A204.1 (cell line): Measurements from ENCODE around the gene ABR.
A peak's percentile ranks its signal among the peaks of the same experiment; 100 is the strongest.
"Not testable (repeated sequence)": the region's sequence is repeated elsewhere in the genome, so short reads cannot be mapped to it uniquely, and the experiment has no call there.

Experiments
- FAIRE-seq: peaks from 2 replicates; lab custom pipeline; 2012; peaks lifted over from hg19 to GRCh38; lab: Jason Lieb, UNC

Gene ABR

GRCh38 chr17:1008008-1008761 lies 171.6 kb downstream of the ABR start:
- FAIRE-seq = no peak

- no peak for FAIRE-seq
Observed at GRCh38 chr17:1007310-1008007, 172.3 kb downstream of the ABR start.

GRCh38 chr17:1006054-1006453 lies 173.7 kb downstream of the ABR start:
- FAIRE-seq = no peak

GRCh38 chr17:1005361-1005946 lies 174.3 kb downstream of the ABR start:
- FAIRE-seq = no peak

GRCh38 chr17:1004769-1005295 lies 174.9 kb downstream of the ABR start:
- no peak for FAIRE-seq

- no peak for FAIRE-seq
Observed at GRCh38 chr17:1003972-1004768, 175.6 kb downstream of the ABR start.

- no peak for FAIRE-seq
Observed at GRCh38 chr17:1003633-1003971, 176.2 kb downstream of the ABR start.

- no peak for FAIRE-seq
Observed at GRCh38 chr17:1002771-1003555, 176.8 kb downstream of the ABR start.

- no peak for FAIRE-seq
Observed at GRCh38 chr17:1002412-1002753, 177.4 kb downstream of the ABR start.

GRCh38 chr17:1001640-1002411 lies 178.0 kb downstream of the ABR start:
- FAIRE-seq = no peak

GRCh38 chr17:1000597-1001461 lies 179.0 kb downstream of the ABR start:
- FAIRE-seq = no peak

- FAIRE-seq = no peak
Observed at GRCh38 chr17:998111-998510, 181.7 kb downstream of the ABR start.

GRCh38 chr17:996554-997344 lies 183.0 kb downstream of the ABR start, which contains the start of gene TIMM22:
Gene TIMM22 (plus strand): TSS chr17:997129. CDS start chr17:997143, 14 bp downstream.
- FAIRE-seq = peak; percentile 65

GRCh38 chr17:995324-995723 lies 184.5 kb downstream of the ABR start:
- FAIRE-seq = not testable (repeated sequence)

- no peak for FAIRE-seq
Observed at GRCh38 chr17:992933-993332, 186.8 kb downstream of the ABR start.

GRCh38 chr17:988561-988960 lies 191.2 kb downstream of the ABR start:
- FAIRE-seq = no peak

- no peak for FAIRE-seq
Observed at GRCh38 chr17:987931-988330, 191.8 kb downstream of the ABR start.

GRCh38 chr17:986322-986929 lies 193.4 kb downstream of the ABR start:
- no peak for FAIRE-seq

- no peak for FAIRE-seq
Observed at GRCh38 chr17:983921-984320, 195.9 kb downstream of the ABR start.
